SK-N-MC (cell line): ENCODE results near the gene SLC3A2.

Experiments used
- EZH2 ChIP-seq: fragments of 200-600 bp; sonication (generic); IDR thresholded peaks from one replicate; pipeline ENCODE4 v1.6.1; 2017; ENCODE audit warnings: antibody characterized with exemption
- FOXP2 ChIP-seq: optimal IDR thresholded peaks from 2 replicates; pipeline ENCODE3; 2011; ENCODE audit warnings: mild to moderate bottlenecking, moderate library complexity; ENCODE audit not compliant: insufficient read depth; ENCODE audit errors: extremely low read length, control extremely low read depth
- POLR2AphosphoS5 ChIP-seq: IDR thresholded peaks from 2 replicates; pipeline ENCODE4 v1.6.1; 2012; ENCODE audit warnings: mild to moderate bottlenecking, low read depth, low read length, borderline replicate concordance

DNA sequence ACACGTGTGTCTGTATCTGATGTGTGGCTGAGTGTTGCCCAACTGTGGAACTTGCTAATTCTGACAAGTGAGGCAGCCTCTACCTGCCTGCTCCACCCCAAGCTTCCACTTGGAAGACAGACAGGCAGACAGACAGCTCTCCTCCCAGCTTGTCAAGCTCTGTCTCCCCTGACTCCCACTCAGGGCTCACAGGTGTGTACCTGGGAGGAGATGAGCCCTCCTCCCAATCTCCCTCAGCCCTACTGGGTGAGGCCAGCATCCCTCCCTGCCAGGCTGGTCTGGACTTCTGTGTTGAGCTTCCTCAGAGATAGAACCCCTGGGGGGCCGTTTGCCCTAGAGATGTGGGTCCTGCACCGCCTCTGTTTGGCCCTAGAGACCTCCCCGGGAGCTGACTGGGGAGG is 41.5 kb downstream of the SLC3A2 start:
- TF ChIP-seq EZH2 (no peak), POLR2AphosphoS5 (no peak), FOXP2 (no peak)
